GM19328 (cell line): ENCODE data around the gene FA2H.
"Not testable (repeated sequence)": the region's sequence is repeated elsewhere in the genome, so short reads cannot be mapped to it uniquely, and the experiment has no call there.

Experiments
- ATAC-seq: cut with Tn5 transposase; IDR thresholded peaks from one replicate; pipeline ENCODE4 v1.9.1; 2021; ENCODE audit warnings: mild to moderate bottlenecking, moderate library complexity; ENCODE audit not compliant: unreplicated experiment

The FA2H gene

DNA sequence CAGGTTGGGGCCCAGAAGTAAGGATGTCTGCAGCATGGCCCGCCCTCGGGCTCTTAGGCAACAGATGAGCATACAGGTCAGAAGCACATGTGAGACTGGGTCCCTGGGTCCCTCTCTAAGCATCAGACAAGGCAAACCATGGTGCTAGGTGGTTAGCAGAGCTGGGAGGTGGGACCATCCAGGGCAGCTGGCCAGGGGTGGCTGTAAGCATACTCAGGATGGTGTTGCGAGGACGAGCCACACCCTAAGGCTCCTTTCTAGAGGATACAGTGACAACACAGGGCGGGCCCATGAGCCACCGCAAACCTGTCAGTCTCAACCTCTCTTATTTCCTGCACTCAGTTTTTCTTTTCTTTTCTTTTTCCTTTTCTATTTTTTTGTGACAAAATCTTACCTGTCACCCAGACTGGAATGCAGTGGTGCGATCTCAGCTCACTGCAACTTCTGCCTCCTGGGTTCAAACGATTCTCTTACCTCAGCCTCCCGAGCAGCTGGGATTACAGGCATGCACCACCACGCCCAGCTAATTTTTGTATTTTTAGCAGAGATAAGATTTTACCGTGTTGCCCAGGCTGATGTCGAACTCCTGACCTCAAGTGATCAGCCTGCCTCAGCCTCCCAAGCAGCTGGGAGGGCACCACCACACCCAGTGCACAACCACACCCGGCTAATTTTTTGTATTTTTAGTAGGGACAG lies 3.6 kb downstream of the FA2H start:
- ATAC-seq: no peak

DNA sequence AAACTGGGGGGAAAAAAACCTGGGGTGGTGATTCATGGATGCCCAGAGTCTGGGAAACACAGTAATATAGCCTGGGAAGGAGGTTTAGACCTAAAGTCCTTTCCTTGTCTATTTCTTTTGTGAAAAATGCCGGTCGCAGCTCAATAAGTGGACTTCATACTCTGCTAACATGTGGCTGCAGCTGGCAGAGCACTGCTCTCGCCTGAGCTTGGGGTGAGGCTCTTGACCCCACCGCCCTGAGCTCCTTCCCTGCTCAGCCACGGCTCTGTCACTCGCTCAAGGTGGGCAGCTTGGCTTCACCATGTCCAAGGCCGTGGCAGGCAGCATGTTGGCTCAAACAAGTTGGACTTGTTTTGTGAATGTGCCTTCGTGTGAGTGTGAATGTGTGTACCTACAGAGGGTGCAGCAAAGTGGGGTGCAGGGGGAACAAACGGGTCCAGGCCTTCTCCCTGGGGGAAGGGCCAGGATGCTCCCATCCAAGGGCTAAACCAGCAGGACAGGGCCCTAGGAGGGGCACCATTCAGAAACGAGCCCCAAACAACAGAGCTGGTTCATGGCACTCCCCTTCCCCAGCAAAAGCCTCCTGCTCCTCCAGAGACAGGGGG lies 4.9 kb downstream of the FA2H start:
- no peak for ATAC-seq

DNA sequence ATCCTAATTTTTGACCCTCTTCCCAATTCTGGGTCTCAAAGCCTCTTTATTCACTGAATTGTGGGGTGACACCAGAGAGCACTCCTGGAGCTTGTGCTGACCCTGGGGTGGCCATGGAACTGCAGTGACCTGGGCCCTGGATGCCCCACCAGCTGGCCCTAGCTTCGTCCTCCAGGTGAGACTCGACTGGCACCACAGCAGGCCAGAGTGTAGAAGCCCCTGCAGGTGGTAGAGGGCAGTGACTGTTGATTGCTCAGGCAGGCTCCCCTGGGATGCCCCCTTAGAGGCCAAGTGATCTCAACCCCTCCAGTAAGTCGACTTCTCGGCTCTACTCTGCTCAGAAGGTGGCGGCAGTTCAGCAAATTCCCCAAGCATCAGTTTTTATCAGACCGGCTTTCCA lies 6.4 kb downstream of the FA2H start:
- ATAC-seq: no peak

DNA sequence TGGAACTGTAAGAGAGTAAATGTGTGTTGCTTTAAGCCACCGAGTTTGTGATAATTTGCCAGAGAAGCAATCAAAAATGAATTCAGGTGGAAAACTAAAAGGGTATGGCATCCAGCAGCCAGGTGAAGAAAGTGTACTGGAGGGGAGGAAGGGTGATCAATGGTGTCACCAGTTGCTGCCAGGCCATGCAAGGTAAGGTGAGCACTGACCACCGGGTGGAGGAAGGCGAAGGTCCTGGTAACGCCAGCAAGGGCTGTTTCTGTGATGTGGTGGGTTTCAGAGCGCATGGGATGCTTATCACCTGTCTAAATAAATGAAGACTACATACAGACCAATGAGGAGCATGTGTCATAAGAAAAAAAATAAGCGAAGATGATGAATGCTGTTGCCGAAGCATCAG lies 6.9 kb downstream of the FA2H start:
- ATAC-seq: no peak

DNA sequence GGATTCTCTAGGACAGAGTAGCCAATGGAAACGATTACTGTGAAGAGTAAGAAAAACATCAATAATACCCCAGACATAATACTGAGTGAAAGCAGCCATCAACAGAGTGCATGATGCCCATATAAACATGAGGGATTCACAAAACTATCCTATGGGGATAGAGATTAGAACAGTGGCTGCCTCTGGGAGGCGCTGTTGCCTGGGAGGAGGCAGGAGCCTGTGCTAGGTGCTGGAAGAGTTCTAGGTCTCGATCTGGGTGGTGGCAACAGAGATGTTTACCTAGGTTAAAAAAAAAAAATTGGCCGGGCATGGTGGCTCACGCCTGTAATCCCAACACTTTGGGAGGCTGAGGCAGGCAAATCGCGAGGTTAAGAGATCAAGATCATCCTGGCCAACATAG lies 7.9 kb downstream of the FA2H start:
- ATAC-seq: no peak

DNA sequence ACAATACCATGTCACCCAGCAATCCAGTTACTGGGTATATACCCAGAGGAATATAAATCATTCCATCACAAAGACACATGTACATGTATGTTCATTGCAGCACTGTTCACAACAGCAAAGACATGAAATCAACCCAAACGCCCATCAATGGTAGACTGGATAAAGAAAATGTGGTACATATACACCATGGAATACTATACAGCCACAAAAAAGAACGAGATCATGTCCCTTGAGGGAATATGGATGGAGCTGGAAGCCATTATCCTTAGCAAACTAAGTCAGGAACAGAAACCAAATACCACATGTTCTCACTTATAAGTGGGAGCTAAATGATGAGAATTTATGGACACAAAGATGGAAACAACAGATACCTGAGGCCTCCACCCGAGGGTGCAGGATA lies 10.4 kb downstream of the FA2H start:
- not testable (repeated sequence) for ATAC-seq

DNA sequence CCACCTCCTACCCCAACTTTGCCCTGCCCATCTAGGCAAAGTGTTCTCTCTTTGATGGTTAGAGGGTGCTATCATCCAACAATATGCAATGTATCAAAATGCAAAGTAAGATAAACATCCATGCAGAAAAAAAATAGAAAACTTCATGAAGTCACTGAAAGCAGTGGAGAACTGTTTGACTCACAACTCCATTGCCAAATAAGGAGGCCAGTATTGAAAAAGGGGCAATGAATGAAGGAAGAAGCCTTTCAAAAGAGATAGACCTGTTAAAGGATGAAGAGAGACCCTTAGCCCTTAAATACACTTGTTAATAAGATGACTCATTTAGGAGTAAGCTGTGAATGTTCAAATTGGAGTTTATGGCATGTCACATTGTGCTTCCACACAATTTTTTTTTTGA lies 13.0 kb downstream of the FA2H start:
- ATAC-seq: no peak

DNA sequence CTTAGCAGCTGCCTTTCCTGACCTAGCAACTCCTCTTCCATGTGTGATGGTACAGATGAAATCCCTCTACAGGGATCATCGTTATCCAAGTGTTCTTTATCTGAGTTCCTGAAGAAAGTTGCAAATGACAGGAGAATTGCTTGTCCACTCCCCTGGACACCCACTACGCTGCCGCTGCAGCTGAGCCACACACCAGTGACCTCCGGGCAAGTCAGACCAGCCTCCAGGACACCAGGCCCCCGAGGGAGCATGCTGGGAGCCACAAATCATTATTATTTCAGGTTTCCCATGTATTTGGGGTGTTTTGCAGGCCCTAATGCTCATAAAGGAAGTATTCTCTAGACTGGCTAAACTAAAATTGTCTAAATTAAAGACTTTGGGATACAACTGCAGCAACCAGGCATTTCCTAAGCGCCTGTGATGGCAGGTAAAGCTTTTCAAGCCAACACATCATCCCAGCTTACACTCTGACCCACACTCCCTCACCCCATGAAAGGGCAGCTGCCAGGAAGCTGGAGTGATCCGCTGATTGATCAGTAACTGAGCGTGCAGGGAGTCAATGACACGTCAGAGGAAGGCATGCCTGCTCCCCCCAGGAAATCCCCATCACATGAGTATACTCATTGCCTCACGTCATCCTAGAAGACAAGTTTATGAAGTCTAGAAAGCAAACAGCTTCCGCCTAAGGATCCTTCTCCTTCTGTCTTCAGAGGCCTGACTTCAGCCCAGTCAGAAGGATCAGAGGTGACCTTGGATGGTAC lies 14.4 kb downstream of the FA2H start:
- no peak for ATAC-seq

DNA sequence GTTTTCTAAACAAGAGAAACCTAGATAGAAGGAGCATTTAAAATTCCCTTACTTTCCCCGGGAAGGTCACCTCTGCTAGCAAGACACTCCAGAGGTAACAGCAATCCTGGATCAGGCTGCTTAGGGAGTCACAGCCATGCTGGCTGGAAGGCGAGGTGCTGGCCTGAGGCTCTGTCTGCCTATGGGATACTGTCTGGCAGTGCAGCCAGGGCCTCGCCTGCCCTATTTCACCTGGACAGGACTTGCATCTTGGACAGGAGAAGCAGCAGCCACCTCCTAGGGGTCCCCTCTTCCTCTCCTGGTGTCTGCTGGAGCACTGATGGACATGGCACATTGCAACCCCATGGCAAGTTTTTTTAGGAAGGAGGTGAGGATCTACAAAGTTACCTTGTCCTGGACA lies 15.1 kb downstream of the FA2H start:
- ATAC-seq: no peak

DNA sequence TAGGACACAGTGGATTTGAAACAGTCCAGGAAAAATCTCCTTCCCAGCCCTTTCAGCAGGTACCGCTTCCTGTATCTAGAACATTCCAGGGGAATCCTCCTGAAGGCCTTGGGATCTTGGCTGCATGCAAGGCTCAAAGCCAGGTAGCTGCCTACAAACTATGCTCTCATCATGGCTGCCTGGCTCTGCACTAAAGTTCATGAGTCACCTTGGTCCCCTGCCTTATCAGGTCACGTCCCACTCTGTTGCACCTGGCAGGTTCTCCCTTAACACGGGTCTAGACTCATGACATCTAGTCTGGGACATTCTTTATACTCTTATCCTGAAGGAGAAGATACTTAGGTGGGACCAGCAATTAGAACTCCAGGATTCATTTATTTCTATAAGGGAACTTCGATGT lies 15.8 kb downstream of the FA2H start:
- no peak for ATAC-seq

DNA sequence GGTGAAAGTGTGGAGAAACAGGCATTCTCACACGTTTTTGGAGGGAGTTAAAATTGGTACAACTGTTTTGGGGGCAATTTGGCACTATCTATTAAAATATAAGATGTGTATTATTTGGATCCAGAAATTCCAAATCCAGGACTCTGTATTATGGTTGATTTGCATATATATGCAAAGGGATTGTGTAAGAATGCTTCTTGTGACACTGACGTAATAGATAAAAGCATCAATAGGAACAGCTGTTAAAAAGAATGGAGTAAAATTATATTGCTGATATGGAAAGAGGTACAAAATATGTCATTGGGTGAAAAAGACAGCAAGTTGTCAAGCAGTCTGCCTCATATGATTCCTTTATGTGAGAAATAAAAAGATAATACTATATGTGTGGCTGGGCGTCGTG lies 17.3 kb downstream of the FA2H start:
- ATAC-seq: no peak

DNA sequence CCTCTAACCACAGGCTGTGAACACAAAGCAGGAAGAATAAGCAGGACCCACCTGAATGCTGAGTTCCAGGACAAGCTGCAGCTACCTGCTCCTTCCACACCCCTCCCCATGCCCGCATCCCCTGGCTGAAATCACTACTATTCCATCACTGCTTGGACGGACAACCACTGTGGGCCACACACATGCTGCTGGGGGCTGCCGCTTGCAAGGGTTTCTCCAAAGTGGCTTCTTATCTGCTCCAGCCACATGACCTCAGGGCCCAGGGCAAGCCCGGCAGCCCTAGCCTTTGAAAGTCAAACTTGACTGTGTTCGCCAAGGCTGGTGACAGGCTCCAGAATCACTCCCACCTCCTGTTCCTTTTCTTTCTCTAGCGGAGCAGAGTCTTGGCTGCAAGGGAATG lies 18.4 kb downstream of the FA2H start:
- ATAC-seq: no peak

DNA sequence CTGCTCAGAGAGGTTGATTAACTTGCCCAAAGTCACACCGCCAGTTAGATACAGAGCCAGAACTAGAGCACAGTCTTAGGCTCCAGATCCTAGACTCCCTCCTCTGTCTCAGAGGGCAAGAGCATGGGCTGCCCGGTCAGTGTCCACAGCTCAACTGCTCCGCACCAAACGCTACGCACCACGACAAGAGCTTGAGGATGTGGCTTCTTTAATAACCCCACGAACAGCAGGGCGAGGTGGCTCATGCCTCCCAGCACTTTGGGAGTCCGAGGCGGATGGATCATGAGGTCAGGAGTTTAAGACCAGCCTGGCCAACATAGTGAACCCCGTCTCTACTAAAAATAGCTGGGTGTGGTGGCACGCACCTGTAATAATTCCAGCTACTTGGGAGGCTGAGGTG lies 21.4 kb downstream of the FA2H start:
- ATAC-seq: no peak

DNA sequence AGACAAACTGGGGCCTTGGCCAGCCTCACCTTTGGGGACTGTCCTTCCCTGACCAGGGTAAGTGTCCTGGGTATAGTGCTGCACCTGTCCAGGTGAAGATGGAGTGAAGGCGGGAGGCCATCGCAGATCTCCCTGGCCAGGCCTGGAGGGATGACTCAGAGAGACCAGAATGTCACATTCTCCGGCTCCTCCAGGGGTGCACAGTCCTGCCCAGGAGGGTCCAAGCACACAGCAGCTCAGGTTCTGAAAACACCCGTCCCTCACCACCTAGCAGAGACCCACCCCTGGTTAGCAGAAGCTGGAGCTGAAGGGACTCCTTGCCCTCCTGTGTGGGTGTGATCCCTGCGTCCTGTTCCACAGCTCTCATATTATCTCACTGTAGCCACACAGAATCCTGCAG lies 21.9 kb downstream of the FA2H start:
- no peak for ATAC-seq

DNA sequence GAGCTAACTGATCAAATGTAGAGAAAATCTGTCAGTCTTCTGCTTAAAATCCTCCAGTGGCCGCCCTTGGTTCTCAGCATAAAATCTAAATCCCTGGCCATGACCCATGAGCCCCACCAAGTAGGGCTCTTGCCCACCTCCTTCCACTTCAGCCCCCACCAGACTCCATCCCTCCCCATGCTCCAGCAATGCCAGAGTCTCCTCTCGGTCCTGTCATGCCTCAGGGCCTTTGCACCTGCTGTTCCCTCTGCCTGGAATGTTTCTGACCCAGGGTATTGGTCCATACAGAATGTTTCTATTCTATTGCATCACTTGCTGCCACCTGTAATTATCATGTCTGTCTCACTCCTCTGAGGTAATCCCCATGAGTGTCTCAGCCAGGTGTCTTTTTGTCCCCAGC lies 22.4 kb downstream of the FA2H start:
- ATAC-seq: no peak

DNA sequence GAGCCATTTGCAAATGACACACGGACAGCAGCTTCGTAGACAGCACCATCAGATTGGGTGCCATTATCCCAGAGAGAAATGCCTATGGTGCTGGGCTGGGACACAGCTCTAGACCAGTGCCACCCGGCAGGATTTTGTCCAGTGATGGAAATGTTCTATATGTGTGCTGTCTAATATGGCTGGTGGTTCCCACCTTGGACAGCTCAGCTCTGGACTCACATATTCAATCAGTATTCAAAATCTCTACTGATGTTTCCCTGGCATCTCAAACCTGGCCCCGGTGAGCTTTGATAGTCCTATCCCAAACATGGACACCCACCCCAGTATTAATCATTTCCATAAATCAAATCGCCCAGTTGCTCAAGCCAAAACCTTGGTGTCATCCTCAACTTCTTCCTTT lies 23.0 kb downstream of the FA2H start:
- no peak for ATAC-seq

DNA sequence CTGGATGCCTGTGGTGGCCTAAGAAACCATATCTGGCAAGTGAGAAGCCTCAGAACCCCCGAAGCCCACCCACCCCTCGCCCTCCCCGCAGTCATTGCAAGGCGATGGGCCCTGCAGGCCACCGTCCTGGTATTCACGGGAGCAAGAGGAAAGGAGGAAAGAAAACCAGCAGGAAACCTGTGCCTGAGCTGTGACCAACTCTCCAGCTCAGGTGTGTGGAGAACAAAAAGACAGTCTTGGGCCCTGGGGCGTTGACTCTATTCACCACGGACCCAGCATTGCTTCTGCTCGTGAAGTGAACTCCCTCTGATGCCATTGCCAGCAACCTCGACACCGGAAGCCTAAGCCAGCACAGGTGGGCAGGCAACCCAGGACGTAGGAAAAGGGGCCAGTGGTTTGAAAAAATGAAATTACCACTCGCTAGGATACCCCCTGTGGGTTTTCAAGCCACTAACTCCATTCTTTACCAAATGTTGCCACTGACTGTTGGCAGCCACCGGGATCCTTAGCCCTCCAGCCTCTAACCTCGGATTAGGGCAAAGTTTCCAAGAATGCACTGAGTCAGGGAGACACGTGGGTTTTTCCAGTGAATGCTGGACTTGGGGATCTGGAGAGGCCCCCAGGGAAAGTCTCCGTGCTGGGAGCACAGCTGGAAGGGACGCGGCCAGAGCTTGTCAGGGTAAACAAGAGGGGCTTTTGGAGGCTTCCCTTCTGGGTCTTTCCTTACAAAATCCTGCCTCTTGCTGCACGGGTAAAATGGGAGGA lies 25.1 kb downstream of the FA2H start:
- ATAC-seq: no peak

DNA sequence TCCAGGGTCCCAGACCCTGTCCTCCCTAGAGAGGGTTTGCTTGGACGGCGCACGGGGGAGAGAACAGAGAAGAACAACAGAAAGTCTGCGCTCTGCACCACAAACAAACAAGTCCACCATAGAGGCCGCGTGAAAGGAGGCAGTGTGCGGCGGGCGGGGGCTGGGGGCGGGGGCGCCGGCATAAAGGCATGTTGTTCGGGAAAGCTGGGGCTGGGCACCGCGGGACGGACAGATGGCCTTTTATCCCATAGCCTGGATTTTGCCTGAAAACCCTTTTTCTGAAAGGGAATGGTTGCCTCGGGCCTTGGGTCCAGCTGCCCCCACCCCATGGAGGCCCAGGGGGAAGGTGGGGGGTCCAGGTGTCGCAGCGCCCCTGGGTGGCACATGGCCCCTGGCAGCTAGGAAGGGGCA lies 26.0 kb downstream of the FA2H start:
- no peak for ATAC-seq

DNA sequence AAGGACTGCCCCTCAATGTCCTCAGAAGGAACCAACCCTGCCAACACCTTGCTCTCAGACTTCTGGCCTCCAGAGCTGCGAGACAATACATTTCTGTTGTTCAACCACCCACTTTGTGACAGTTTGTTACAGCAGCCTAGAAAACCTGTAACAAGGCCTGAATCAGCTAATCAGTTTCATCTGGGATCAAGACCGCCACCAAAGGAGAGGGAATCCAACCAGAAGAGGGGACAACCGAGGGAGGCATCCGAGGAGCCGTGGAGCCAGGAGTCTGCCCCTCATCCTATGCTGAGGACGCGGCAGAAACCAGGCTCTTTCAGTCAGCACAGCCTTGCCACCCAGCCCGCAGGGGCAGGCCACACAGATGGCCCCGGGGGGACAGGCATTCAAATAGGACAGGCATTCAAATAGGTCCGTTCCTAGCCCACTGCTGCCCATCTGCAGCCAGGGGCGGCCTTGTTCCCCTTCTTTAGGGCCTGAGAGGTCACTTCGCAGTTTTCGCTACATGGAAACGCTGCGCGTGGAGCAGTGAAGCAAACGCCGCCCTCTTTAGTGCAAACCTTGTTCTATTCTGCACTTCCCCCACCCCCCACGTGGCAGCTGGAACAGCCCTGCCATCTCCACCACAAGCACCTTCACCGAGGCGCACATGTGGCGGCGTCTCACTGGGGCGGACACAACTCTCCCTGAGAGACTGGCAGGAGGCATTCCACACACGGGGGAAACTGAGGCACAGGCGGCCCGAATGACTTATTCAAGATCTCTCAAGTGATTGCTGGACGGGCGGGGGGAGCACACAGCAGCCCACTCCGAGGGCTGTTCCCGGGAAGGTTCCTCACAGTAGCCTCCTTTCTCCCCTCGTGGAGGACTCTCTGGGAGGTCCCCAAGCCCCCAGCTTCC lies 26.7 kb downstream of the FA2H start:
- no peak for ATAC-seq

DNA sequence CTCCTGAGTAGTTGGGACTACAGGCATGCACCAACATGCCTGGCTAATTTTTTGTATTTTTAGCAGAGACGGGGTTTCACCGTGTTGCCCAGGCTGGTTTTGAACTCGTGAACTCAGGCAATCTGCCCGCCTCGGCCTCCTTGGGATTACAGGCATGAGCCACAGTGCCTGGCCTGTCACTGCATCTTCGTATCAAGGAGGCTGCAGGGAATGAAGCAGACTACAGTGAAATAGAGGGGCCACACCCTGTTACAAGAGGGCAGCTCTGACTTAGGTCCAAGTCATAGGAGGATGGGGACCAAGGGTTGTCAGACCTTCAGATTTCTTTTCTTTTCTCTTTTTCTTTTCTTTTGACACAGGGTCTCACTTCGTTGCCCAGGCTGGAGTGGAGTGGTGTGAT lies 28.7 kb downstream of the FA2H start:
- no peak for ATAC-seq
